ENCODE results near the gene RIMS4. TPM values are rescaled to one million over a fixed set of nuclear protein-coding genes. Genes with fewer than 3 reads are reported as not detected.
A peak's percentile ranks its signal among the peaks of the same experiment; 100 is the strongest.

Gene RIMS4
- total RNA-seq, 1 donor from 2014 or later = not detected

GRCh38 chr20:44758247-44759101 is 51.9 kb downstream of the RIMS4 start:
- DNase-seq = no peak

GRCh38 chr20:44756956-44757355 is 53.4 kb downstream of the RIMS4 start:
- no peak for DNase-seq

- DNase-seq = no peak
Observed at GRCh38 chr20:44756011-44756688, 54.2 kb downstream of the RIMS4 start.

GRCh38 chr20:44754554-44754953 is 55.8 kb downstream of the RIMS4 start:
- DNase-seq = no peak

- DNase-seq = no peak
Observed at GRCh38 chr20:44752099-44752931, 58.0 kb downstream of the RIMS4 start.

GRCh38 chr20:44750081-44750805 is 60.1 kb downstream of the RIMS4 start:
- DNase-seq = peak; percentile 36

- DNase-seq = no peak
Observed at GRCh38 chr20:44748005-44748370, 62.4 kb downstream of the RIMS4 start.

- peak; percentile 83 for DNase-seq
Observed at GRCh38 chr20:44747166-44748004, 63.0 kb downstream of the RIMS4 start.

- DNase-seq = no peak
Observed at GRCh38 chr20:44746367-44747165, 63.8 kb downstream of the RIMS4 start.

GRCh38 chr20:44745598-44746366 is 64.6 kb downstream of the RIMS4 start, which contains the start of gene KCNK15:
TSS of gene KCNK15 (plus strand) at chr20:44745865. CDS start at chr20:44745911, 46 bp downstream.
- DNase-seq = peak; percentile 38

GRCh38 chr20:44745122-44745597 is 65.2 kb downstream of the RIMS4 start:
- no peak for DNase-seq

GRCh38 chr20:44743916-44744655 is 66.3 kb downstream of the RIMS4 start:
- no peak for DNase-seq

GRCh38 chr20:44743080-44743701 is 67.2 kb downstream of the RIMS4 start:
- DNase-seq = no peak

- DNase-seq = no peak
Observed at GRCh38 chr20:44742304-44743079, 67.9 kb downstream of the RIMS4 start.

GRCh38 chr20:44739942-44740341 is 70.4 kb downstream of the RIMS4 start:
- DNase-seq = no peak

GRCh38 chr20:44738813-44739477 is 71.4 kb downstream of the RIMS4 start:
- DNase-seq = peak; percentile 86

GRCh38 chr20:44737116-44737515 is 73.2 kb downstream of the RIMS4 start:
- DNase-seq = no peak
